GM23338 (cell line): Measurements from ENCODE around the gene TBX3.

Source experiments
- CREB1 ChIP-seq: fragments of 250-450 bp; sonication (Bioruptor Pico); IDR thresholded peaks from 2 replicates; pipeline ENCODE4 v1.5.0; 2020; ENCODE audit warnings: low read depth, mild to moderate bottlenecking, moderate library complexity
- ETS1 ChIP-seq: IDR thresholded peaks from 2 replicates; pipeline ENCODE4 v1.6.1; 2016; ENCODE audit warnings: antibody characterized with exemption
- EZH2 ChIP-seq: fragments of 200-600 bp; sonication (generic); IDR thresholded peaks from one replicate; pipeline ENCODE4 v1.8.0; 2017; ENCODE audit warnings: antibody characterized with exemption, mild to moderate bottlenecking, low read depth; ENCODE audit not compliant: unreplicated experiment
- EZH2phosphoT487 ChIP-seq: fragments of 200-600 bp; sonication (generic); IDR thresholded peaks from one replicate; pipeline ENCODE4 v1.8.1; 2018; ENCODE audit warnings: antibody characterized with exemption; ENCODE audit not compliant: unreplicated experiment
- JUNB ChIP-seq: IDR thresholded peaks from one replicate; pipeline ENCODE4 v1.6.1; 2016; ENCODE audit warnings: antibody characterized with exemption; ENCODE audit not compliant: unreplicated experiment
- NANOG ChIP-seq: IDR thresholded peaks from 2 replicates; pipeline ENCODE4 v1.6.1; 2016; ENCODE audit warnings: antibody characterized with exemption, borderline replicate concordance
- POLR2AphosphoS5 ChIP-seq: IDR thresholded peaks from 2 replicates; pipeline ENCODE4 v1.6.1; 2016; ENCODE audit warnings: antibody characterized with exemption, low read depth
- REST ChIP-seq: IDR thresholded peaks from one replicate; pipeline ENCODE4 v1.6.1; 2018; ENCODE audit warnings: antibody characterized with exemption; ENCODE audit not compliant: unreplicated experiment
- ZNF114 ChIP-seq: fragments of 250-450 bp; sonication (Bioruptor Pico); IDR thresholded peaks from 2 replicates; pipeline ENCODE4 v1.5.0; 2020; ENCODE audit warnings: mild to moderate bottlenecking, moderate library complexity
- ZNF331 ChIP-seq: fragments of 250-450 bp; sonication (Bioruptor Pico); IDR thresholded peaks from 2 replicates; pipeline ENCODE4 v1.5.0; 2020; ENCODE audit warnings: low read depth, mild to moderate bottlenecking, moderate library complexity
- ZNF462 ChIP-seq: fragments of 250-450 bp; sonication (Bioruptor Pico); IDR thresholded peaks from 2 replicates; pipeline ENCODE4 v1.5.0; 2020; ENCODE audit warnings: mild to moderate bottlenecking, moderate library complexity
- TF ChIP-seq, protein P1 (sequence below), 2 experiments: fragments of 200-600 bp in 1 of 2; sonication (generic) in 1 of 2; conservative IDR thresholded peaks; 2 replicates each; pipeline versions ENCODE4 v1.5.1 to v1.6.1; 2016 to 2017; ENCODE audit warnings: antibody characterized with exemption in 2 of 2, low read depth in 2 of 2, mild to moderate bottlenecking in 2 of 2, moderate library complexity in 1 of 2

GRCh38 chr12:114679452-114679875, 4.5 kb downstream of the TBX3 start:
- TF ChIP-seq, protein P1, sequence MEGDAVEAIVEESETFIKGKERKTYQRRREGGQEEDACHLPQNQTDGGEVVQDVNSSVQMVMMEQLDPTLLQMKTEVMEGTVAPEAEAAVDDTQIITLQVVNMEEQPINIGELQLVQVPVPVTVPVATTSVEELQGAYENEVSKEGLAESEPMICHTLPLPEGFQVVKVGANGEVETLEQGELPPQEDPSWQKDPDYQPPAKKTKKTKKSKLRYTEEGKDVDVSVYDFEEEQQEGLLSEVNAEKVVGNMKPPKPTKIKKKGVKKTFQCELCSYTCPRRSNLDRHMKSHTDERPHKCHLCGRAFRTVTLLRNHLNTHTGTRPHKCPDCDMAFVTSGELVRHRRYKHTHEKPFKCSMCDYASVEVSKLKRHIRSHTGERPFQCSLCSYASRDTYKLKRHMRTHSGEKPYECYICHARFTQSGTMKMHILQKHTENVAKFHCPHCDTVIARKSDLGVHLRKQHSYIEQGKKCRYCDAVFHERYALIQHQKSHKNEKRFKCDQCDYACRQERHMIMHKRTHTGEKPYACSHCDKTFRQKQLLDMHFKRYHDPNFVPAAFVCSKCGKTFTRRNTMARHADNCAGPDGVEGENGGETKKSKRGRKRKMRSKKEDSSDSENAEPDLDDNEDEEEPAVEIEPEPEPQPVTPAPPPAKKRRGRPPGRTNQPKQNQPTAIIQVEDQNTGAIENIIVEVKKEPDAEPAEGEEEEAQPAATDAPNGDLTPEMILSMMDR (conservative IDR thresholded peaks at IDR 0.05; ENCODE audit: low read depth in 2 of 2), result no peak
- TF ChIP-seq POLR2AphosphoS5 (no peak), ETS1 (no peak), REST (no peak), EZH2phosphoT487 (no peak), EZH2 (no peak), JUNB (no peak), CREB1 (no peak), ZNF462 (CRISPR knock-in tag) (no peak), ZNF331 (no peak), ZNF114 (no peak), NANOG (no peak)
